ENCODE measurements around the gene PTEN.

The PTEN gene

GRCh38 chr10:87974130-87974529, 110.7 kb downstream of the PTEN start:
- no peaks in the 10 kb centered on the region for H3K9me2 ChIP-seq (replicated peaks; ENCODE audit: insufficient read depth, low read length)
- no peak overlapping the region for H3K9ac ChIP-seq (ENCODE audit: low read length)
- H3K4me2 ChIP-seq (ENCODE audit: low read depth, low read length, poor library complexity, severe bottlenecking): no peak overlapping the region
- H3K79me2 ChIP-seq (ENCODE audit: insufficient read depth, low read length): no peaks in the 10 kb centered on the region
- H3F3A ChIP-seq (ENCODE audit: insufficient read depth): peaks cover 60% of the 10 kb centered on the region
- H3K27me3 ChIP-seq (ENCODE audit: low read length): no peaks in the 10 kb centered on the region
- H3K27ac ChIP-seq (ENCODE audit: low read depth, low read length): no peak overlapping the region; the same call in 1 of the 2 replicates
- TF ChIP-seq EZH2phosphoT487 (conservative IDR thresholded peaks at IDR 0.05; ENCODE audit: low read length): no peak
- no peak for TF ChIP-seq CTCF (IDR thresholded peaks at IDR 0.05; ENCODE audit: insufficient read depth, low read length, poor library complexity, severe bottlenecking)
- H4K20me1 ChIP-seq (ENCODE audit: low read depth, low read length): no peaks in the 10 kb centered on the region
- no peaks in the 10 kb centered on the region for H3K9me3 ChIP-seq (ENCODE audit: insufficient read depth, low read length)
- no peak overlapping the region for H2AFZ ChIP-seq (ENCODE audit: low read depth, low read length, severe bottlenecking)
- H3K4me3 ChIP-seq (ENCODE audit: insufficient read depth, low read length, poor library complexity, severe bottlenecking): no peak overlapping the region
- H3K36me3 ChIP-seq (ENCODE audit: low read length): no peaks in the 10 kb centered on the region

DNA sequence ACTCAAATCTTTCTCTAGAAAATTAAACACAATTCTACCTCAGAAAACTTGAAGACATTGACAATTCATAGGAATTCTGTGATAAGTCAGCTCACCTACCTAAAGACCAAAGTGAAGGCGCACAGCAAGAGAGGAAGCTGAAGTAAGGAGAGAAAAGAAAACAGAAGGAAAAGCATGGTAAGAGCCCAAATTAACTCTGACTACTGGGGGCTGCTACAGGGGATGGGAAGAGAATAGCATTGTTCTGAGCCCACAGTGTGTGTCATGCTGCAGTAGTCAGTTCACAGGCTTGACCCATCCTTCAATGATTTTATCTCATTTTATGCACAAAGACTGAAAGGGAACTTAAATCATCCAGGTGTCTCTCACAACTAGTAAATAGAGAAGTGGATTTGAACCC, 111.3 kb downstream of the PTEN start:
- Histone ChIP-seq H3K27ac (ENCODE audit: low read depth, low read length) (no peak overlapping the region; the same call in 1 of the 2 replicates), H3K9me2 (replicated peaks; ENCODE audit: insufficient read depth, low read length) (no peaks in the 10 kb centered on the region), H4K20me1 (ENCODE audit: low read depth, low read length) (no peaks in the 10 kb centered on the region), H3K9me3 (ENCODE audit: insufficient read depth, low read length) (no peaks in the 10 kb centered on the region), H3K36me3 (ENCODE audit: low read length) (no peaks in the 10 kb centered on the region), H3K4me3 (ENCODE audit: insufficient read depth, low read length, poor library complexity, severe bottlenecking) (no peak overlapping the region), H3K4me2 (ENCODE audit: low read depth, low read length, poor library complexity, severe bottlenecking) (no peak overlapping the region), H3K27me3 (ENCODE audit: low read length) (no peaks in the 10 kb centered on the region), H3F3A (ENCODE audit: insufficient read depth) (peaks cover 54% of the 10 kb centered on the region), H3K79me2 (ENCODE audit: insufficient read depth, low read length) (no peaks in the 10 kb centered on the region), H2AFZ (ENCODE audit: low read depth, low read length, severe bottlenecking) (no peak overlapping the region), H3K9ac (ENCODE audit: low read length) (no peak overlapping the region)
- TF ChIP-seq EZH2phosphoT487 (conservative IDR thresholded peaks at IDR 0.05; ENCODE audit: low read length): no peak
- TF ChIP-seq CTCF (IDR thresholded peaks at IDR 0.05; ENCODE audit: insufficient read depth, low read length, poor library complexity, severe bottlenecking): no peak

GRCh38 chr10:87976101-87976743, 112.8 kb downstream of the PTEN start:
- Histone ChIP-seq H3K36me3 (ENCODE audit: low read length) (no peaks in the 10 kb centered on the region), H2AFZ (ENCODE audit: low read depth, low read length, severe bottlenecking) (no peak overlapping the region), H3K27ac (ENCODE audit: low read depth, low read length) (no peak overlapping the region), H4K20me1 (ENCODE audit: low read depth, low read length) (no peaks in the 10 kb centered on the region), H3K9me3 (ENCODE audit: insufficient read depth, low read length) (no peaks in the 10 kb centered on the region), H3K9ac (ENCODE audit: low read length) (no peak overlapping the region), H3K79me2 (ENCODE audit: insufficient read depth, low read length) (no peaks in the 10 kb centered on the region), H3K9me2 (replicated peaks; ENCODE audit: insufficient read depth, low read length) (no peaks in the 10 kb centered on the region), H3K4me3 (ENCODE audit: insufficient read depth, low read length, poor library complexity, severe bottlenecking) (no peak overlapping the region), H3F3A (ENCODE audit: insufficient read depth) (peaks cover 41% of the 10 kb centered on the region), H3K27me3 (ENCODE audit: low read length) (no peaks in the 10 kb centered on the region), H3K4me2 (ENCODE audit: low read depth, low read length, poor library complexity, severe bottlenecking) (no peak overlapping the region)
- TF ChIP-seq EZH2phosphoT487 (conservative IDR thresholded peaks at IDR 0.05; ENCODE audit: low read length): no peak
- no peak for TF ChIP-seq CTCF (IDR thresholded peaks at IDR 0.05; ENCODE audit: insufficient read depth, low read length, poor library complexity, severe bottlenecking)

Measured in SU-DHL-6 (cell line).